T-helper 2 cell treated with Interferon-gamma antibody and Interleukin-4, amounts not matched to agents 5 μg/mL and 100 μg/mL, for 36 hours (primary cell): ENCODE data around the gene MYL11.
A peak's percentile ranks its signal among the peaks of the same experiment; 100 is the strongest.

Source experiments
- DNase-seq: peaks from one replicate; pipeline ENCODE4 v3.0.0; 2021; ENCODE audit warnings: low spot score
- H3K27ac Mint-ChIP-seq: one replicate; pipeline ENCODE4 v1.8.0; 2021; ENCODE audit warnings: mild to moderate bottlenecking, mixed read lengths
- H3K27me3 Mint-ChIP-seq: one replicate; pipeline ENCODE4 v1.8.0; 2021; ENCODE audit warnings: low read depth, mixed read lengths
- H3K36me3 Mint-ChIP-seq: one replicate; pipeline ENCODE4 v1.8.0; 2021; ENCODE audit warnings: low read depth, mixed read lengths
- H3K4me1 Mint-ChIP-seq: one replicate; pipeline ENCODE4 v1.8.0; 2021; ENCODE audit warnings: low read depth, mixed read lengths
- H3K4me3 Mint-ChIP-seq: one replicate; pipeline ENCODE4 v1.8.0; 2022; ENCODE audit warnings: mild to moderate bottlenecking, moderate library complexity, mixed read lengths
- H3K9me3 Mint-ChIP-seq: one replicate; pipeline ENCODE4 v1.8.0; 2021; ENCODE audit warnings: mixed read lengths

Gene MYL11

DNA sequence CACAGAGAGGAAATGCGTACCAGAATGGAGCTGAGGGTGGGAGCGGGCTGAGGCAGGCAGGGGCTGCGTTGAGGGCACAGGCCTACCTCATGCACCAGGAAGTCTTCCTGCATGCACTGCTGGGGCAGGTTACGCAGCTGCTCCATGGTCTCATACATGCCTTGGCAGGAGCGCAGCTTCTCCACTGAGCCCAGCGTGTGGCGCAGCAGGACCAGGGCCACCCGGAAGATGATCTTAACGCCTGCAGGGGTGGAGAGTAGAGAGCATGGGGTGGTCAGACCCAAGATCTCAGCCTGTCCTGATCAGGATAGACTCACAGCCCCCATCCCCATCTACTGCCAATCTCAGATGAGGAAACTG lies 16.0 kb upstream of the MYL11 start:
- H3K4me3 Mint-ChIP-seq: no peak overlapping the region
- peaks cover 24% of the 10 kb centered on the region for H3K4me1 Mint-ChIP-seq
- DNase-seq: no peak
- H3K36me3 Mint-ChIP-seq: peaks cover 49% of the 10 kb centered on the region
- H3K27me3 Mint-ChIP-seq: no peaks in the 10 kb centered on the region
- no peaks in the 10 kb centered on the region for H3K9me3 Mint-ChIP-seq
- no peak overlapping the region for H3K27ac Mint-ChIP-seq

DNA sequence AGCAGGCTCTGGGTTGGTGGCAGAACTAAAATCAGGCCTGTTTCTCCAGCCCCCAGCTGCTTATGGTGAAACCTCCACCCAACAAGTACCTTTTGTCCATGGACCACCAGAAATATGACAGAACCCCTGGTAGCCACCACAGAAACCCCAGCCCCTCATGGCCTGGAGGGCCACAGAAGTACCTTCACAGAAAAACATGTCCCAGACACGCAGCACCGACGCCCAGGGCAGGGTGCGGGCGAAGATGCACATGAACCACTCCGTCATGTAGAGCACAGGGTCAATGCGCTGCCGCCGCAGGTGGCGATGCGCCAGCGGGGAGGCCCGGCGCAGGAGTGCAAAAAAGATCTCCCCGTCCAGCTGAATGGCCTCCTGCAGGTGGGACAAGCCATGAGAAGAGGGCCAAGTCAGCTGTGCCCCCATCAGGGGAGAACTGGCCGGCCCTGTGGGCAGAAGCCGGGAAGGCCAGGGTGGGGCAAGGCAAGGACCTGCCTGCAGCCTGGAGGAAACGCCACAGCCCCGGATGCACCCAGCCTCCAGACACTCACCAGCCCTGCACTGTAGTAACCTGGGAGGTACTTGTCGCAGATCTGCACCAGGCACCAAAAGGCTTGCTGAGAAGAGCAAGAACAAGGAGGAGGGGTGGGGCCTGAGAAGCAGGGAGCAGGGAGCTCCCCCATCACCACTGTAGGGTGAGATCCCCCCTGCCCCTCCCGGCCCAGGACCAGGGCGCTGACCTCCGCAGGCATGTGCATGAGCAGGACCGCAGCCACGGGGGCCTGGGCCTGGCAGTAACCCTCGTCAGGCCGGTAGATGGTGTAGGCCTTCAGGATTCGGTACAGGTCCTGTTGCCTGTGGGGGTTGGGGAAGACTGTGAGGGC lies 15.4 kb upstream of the MYL11 start:
- Mint-ChIP-seq H3K27me3 (no peaks in the 10 kb centered on the region), H3K9me3 (no peaks in the 10 kb centered on the region), H3K4me3 (no peak overlapping the region), H3K4me1 (peaks cover 22% of the 10 kb centered on the region), H3K27ac (no peak overlapping the region), H3K36me3 (peaks cover 43% of the 10 kb centered on the region)
- no peak for DNase-seq

DNA sequence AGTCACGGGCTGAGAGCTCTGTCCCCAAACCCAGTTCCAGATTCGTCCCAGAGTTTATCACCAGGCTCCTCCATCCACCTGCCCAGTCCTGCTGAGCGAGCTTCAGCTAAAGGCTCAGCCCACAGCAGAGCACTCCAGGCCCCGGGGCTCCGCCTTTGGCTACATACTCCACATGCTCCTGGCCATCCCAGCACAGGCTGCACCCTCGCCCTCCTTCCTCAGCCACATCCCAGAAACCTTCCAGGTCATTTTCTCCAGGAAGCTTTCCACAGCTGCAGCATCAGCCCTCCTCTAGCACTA lies 14.8 kb upstream of the MYL11 start:
- Mint-ChIP-seq H3K4me1 (peaks cover 21% of the 10 kb centered on the region), H3K4me3 (no peak overlapping the region), H3K9me3 (no peaks in the 10 kb centered on the region), H3K36me3 (peaks cover 45% of the 10 kb centered on the region), H3K27ac (peak overlapping the region; percentile 46), H3K27me3 (no peaks in the 10 kb centered on the region)
- no peak for DNase-seq

DNA sequence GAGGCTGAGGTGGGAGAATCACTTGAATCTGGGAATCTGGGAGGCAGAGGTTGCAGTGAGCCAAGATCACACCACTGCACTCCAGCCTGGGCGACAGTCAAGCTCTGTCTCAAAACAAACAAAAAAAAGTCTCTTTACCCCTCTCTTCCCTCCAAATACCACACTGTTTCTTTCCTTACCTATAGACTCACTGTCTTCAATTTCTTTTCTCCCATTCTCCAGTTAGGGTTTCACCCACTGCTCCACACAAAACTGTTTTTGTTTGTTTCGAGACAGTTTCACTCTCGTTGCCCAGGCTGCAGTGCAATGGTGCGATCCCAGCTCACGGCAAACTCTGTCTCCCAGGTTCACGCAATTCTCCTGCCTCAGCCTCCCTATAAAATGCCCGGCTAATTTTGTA lies 13.4 kb upstream of the MYL11 start:
- no peak overlapping the region for H3K4me3 Mint-ChIP-seq
- H3K27ac Mint-ChIP-seq: no peak overlapping the region
- H3K36me3 Mint-ChIP-seq: peaks cover 48% of the 10 kb centered on the region
- peaks cover 16% of the 10 kb centered on the region for H3K4me1 Mint-ChIP-seq
- H3K9me3 Mint-ChIP-seq: no peaks in the 10 kb centered on the region
- DNase-seq: no peak
- H3K27me3 Mint-ChIP-seq: no peaks in the 10 kb centered on the region

DNA sequence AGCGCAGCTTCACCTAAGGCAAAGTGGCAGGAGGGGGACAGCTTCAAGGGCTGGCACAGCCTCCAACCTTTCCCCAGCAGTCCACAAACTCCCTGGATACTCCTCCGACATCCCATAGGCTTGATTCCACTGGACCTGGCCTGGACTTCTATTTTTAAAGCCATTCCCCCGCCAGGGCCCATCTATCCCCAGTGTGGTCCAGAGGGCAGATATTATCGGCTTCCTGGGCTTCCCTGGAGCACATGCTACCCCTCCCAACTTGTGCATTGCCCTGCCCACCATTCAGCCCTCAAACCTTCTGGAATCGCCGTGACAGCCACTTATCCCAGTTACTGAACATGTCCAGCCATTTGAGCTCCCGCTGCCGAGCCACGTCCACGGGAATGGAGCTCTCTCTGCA lies 9.4 kb upstream of the MYL11 start:
- no peaks in the 10 kb centered on the region for H3K9me3 Mint-ChIP-seq
- peaks cover 28% of the 10 kb centered on the region for H3K4me1 Mint-ChIP-seq
- H3K27ac Mint-ChIP-seq: no peak overlapping the region
- no peak for DNase-seq
- peaks cover 49% of the 10 kb centered on the region for H3K36me3 Mint-ChIP-seq
- no peak overlapping the region for H3K4me3 Mint-ChIP-seq
- H3K27me3 Mint-ChIP-seq: no peaks in the 10 kb centered on the region

DNA sequence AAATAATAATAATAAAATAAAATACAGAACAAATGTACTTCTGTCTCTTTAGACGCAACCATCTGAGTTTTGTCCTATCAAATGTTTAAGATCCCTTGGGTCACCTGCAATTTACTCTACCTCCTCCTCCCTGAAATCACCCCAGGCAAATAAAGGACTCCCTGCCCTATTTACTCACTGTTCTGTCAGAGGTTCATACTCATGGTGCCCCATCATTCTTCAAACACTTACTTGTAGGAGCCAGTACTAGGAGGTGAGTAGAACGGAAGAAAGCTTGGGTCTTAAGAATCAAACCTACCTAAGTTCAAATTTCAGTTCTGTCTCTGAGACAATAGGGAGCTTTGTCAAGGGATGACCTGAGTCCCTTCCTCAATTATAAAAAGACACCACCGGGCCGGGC lies 8.1 kb upstream of the MYL11 start:
- Mint-ChIP-seq H3K36me3 (peaks cover 39% of the 10 kb centered on the region), H3K27me3 (no peaks in the 10 kb centered on the region), H3K9me3 (no peaks in the 10 kb centered on the region), H3K4me1 (peaks cover 34% of the 10 kb centered on the region), H3K4me3 (peak overlapping the region; percentile 89), H3K27ac (no peak overlapping the region)
- DNase-seq: no peak

DNA sequence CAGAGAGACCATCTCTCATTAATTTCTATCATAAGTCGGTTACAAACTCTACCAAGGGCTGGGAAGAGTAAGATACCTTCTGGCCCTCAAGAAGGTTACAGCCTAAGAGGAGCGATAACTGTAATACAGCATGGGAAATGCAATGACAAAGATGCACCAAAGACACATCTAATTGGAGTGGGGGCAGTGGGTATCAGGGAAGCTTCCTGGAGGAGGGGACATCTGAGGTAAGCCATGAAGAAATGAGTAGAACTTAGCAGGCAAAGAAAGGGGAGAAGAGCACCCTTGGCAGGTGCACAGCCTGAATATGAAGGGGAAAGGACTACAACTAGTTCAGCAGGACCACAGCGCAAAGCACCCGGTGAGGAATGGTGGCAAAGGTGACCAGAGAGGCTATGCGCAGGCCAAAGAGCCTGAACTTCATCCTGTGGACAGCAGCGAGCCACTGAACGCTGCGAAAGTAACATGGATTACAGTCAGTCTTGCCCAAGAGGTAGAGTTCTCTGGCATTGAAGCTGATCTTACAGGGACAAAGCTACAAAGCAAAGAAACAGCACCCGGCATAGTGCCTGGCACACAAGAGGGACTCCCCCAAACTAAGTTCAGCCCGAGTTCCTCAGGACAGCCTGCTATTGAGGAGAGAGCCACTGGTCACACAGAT lies 7.1 kb upstream of the MYL11 start:
- Mint-ChIP-seq H3K9me3 (no peaks in the 10 kb centered on the region), H3K36me3 (peaks cover 36% of the 10 kb centered on the region), H3K4me3 (peak overlapping the region; percentile 89), H3K27ac (peak overlapping the region; percentile 28), H3K27me3 (no peaks in the 10 kb centered on the region), H3K4me1 (peaks cover 39% of the 10 kb centered on the region)
- no peak for DNase-seq

DNA sequence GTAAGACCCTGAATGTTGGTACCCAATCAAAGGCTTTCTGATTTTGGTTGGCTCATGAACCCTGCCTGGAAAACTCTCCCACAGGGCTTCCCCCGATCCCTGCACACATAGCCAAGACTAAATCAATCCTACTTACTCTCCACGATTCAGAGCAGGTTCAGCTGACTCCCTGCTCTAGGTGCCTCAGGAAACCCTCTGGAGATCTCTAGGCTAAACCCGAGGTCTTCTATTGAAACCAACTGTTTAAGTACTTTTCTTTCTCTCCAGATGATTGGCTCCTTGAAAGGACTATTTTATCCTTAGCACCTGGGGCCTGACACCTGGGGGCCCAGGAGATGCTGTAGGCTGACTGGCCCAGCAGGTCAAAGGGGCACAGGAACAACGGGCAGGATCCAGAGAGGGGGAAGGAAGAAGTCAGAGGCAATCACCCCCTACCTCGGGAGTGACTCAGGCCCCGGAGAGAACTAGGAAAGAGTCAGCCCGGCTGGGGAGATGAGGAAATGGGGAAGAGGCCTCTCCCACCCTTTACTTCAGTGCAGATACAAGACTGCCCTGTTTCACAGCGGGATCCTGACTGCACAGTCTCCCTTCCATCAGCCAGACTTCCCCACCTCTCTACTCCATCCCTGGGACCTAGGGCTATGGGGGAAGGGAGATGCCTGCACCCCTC lies 6.3 kb upstream of the MYL11 start:
- Mint-ChIP-seq H3K27me3 (no peaks in the 10 kb centered on the region), H3K4me3 (peak overlapping the region; percentile 89), H3K4me1 (peaks cover 37% of the 10 kb centered on the region), H3K27ac (peak overlapping the region; percentile 37), H3K9me3 (no peaks in the 10 kb centered on the region), H3K36me3 (peaks cover 30% of the 10 kb centered on the region)
- no peak for DNase-seq

DNA sequence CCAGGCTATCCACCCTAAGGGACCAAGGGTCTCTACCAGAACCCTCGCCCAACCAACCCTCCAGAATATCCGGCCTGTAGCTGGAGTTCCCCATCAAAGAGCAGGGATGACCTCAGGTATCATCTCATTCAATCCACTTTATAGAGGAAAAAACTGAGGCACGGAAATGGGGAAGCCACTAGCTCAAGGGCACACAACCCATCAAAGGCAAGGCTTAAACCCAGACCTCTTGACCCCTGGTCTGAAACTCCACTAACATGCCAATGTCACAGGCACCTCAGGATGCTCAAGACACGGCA lies 5.9 kb upstream of the MYL11 start:
- Mint-ChIP-seq H3K4me1 (peaks cover 37% of the 10 kb centered on the region), H3K36me3 (peaks cover 28% of the 10 kb centered on the region), H3K9me3 (no peaks in the 10 kb centered on the region), H3K27me3 (no peaks in the 10 kb centered on the region), H3K27ac (peak overlapping the region; percentile 37), H3K4me3 (peak overlapping the region; percentile 89)
- no peak for DNase-seq

DNA sequence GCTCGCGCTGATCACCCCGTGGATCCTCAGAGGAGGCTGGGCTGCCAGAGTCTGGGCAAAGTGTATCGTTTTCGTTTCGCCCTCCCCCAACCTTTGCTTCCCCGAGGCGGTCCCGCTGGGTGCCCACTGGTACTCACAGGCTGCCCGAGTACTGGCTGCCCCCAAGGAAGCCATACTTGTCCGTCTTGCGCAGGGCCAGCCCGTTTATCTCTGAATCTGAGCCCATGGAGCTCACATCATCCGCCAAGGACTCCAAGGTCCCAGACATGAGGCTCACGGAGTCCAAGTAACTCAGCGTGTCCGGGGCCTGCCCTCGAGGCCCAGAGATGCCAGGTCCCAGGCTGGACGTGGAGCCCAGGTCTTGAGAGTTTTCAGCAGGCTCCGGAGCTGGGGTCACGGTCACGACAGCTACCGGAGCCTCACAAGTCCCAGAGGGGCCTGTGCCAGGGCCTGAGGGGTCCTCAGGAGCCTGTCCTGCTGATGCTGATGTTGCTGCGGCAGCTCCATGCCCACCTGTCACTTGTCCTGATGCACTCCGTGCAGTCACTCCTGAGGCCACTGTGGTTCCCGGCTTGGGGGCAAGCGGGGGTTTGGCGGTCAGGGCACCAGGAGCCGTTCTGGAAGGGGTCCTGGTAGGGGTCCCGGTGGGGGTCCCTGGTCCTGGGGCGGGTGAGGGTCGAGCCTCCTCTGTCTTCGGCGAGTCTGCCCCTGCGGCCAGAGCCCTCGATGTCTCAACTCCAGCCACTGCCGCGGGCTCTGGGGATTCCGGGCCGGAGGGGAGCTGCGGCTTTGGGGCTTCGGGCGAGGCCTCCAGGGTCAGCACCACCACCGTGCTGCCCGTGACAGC lies 5.3 kb upstream of the MYL11 start:
- Mint-ChIP-seq H3K27ac (peak overlapping the region; percentile 37), H3K9me3 (no peaks in the 10 kb centered on the region), H3K27me3 (no peaks in the 10 kb centered on the region), H3K4me1 (peaks cover 37% of the 10 kb centered on the region), H3K36me3 (peaks cover 26% of the 10 kb centered on the region), H3K4me3 (peak overlapping the region; percentile 89)
- DNase-seq: no peak

DNA sequence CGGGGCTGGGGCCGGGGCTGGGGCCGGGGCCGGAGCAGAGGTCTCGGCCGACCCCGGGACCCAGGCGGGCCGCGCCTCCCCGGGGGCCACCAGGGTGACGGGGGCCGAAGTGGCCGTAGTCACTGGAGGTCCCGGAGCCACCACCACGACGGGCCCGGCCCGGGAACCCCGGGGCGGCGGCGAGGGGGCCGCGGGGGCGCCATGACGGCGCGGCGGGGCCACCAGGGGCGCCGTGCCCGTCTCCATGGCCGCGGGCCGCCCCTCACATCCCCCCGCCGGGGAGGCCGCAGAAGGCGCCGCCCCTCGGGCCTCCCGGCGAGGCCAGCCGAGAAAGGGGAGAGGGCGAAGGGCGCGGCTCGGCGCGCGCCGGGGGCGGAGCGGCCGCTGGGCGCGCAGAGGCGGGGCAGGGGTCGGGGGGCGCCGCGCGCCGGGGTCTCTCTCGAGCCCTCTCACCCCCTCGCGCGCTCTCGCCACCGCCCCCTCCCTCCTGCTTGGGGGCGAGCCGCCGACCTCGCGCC lies 4.6 kb upstream of the MYL11 start:
- Mint-ChIP-seq H3K27me3 (no peaks in the 10 kb centered on the region), H3K4me1 (peaks cover 36% of the 10 kb centered on the region), H3K9me3 (no peaks in the 10 kb centered on the region), H3K4me3 (peak overlapping the region; percentile 90), H3K27ac (peak overlapping the region; percentile 91), H3K36me3 (peaks cover 21% of the 10 kb centered on the region)
- DNase-seq: no peak

DNA sequence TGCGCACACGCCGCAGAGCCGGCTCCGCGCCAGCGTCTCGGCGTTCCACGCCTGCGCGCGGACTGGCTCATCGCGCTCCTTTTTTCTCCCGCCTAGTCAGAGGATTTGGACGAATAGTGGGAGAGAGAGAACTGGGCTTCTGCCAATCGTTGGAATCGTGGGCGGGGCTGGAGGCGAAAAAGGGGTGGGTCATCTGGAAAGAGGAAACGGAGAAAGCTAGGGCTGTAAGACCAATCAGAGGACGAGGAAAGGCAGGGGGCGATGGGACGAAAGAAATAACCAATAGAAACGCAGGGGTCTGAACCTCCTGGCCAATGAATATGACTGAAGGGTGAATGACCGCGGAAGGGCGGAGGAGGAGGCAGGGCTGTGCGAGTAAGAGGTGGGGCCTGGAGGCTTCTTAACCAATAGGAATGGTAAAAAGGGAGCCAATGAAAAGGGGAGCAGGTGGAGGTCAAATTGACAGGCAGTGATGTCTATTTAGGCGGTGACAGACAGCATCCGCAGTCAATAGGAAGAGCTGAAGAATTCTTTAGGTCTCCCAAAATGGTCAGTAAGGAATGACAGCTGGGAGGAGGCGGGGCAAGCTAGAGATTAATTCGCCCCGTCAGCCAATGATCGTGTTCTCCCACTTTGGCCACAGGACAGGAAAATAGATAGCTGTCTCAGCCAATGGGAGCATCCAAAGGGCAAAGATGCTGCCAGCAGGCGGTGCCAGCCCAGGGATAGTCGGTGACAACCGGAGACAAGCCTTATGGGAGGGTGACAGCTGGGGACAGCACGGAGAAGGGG lies 4.0 kb upstream of the MYL11 start, which contains the start of gene TBC1D10B:
TSS of gene TBC1D10B (minus strand) at position 39 of the 792 bp plus-strand sequence. CDS start 311 bp downstream, outside the sequence.
- peak within 1 kb of the TSS; percentile 90 for H3K4me3 Mint-ChIP-seq
- peak; percentile 99 for DNase-seq
- H3K9me3 Mint-ChIP-seq: no peaks in the 10 kb centered on the region
- H3K4me1 Mint-ChIP-seq: peaks cover 32% of the 10 kb centered on the region
- H3K27ac Mint-ChIP-seq: peak within 1 kb of the TSS; percentile 91
- H3K27me3 Mint-ChIP-seq: no peaks in the 10 kb centered on the region
- peaks cover 17% of the 10 kb centered on the region for H3K36me3 Mint-ChIP-seq

DNA sequence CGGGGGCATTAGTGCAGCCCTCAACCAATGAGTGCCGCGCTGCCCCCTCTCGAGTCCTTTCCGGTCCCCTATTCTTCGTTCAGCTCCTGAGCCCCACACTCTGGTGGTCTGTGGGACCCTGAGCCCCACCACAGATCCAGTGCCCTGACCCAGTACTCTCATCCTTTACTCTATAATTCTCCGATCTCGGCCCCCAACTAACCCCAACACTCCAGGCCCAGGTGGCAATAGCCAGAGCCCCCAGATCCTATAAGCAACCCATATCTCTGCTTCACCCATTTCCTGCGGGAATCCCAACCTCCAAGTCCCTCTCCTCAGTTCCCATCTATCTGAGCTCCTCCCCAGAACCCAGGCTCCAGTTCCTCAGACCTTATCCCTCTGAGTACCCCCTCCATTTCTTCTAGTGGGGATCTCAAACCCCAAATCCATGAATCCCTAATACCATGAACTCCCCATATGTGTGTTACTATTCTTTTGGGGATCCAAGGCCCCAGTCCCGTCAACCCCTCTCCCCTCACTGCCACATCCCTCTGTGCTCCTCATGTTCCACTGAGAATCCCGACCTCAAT lies 3.3 kb upstream of the MYL11 start:
- Mint-ChIP-seq H3K9me3 (no peaks in the 10 kb centered on the region), H3K27ac (peak overlapping the region; percentile 91), H3K36me3 (peaks cover 15% of the 10 kb centered on the region), H3K27me3 (no peaks in the 10 kb centered on the region), H3K4me1 (peaks cover 29% of the 10 kb centered on the region), H3K4me3 (peak overlapping the region; percentile 90)
- no peak for DNase-seq
